NCI-H2029 treated with DMSO at 0.1 percent for 48 hours (cell line): ENCODE results near the gene CBR1.
"Not testable (repeated sequence)": the region's sequence is repeated elsewhere in the genome, so short reads cannot be mapped to it uniquely, and the experiment has no call there.

ENCODE experiments used
- DNase-seq: peaks from one replicate; lab custom pipeline; 2025; lab: John Stamatoyannopoulos, UW

The CBR1 gene

DNA sequence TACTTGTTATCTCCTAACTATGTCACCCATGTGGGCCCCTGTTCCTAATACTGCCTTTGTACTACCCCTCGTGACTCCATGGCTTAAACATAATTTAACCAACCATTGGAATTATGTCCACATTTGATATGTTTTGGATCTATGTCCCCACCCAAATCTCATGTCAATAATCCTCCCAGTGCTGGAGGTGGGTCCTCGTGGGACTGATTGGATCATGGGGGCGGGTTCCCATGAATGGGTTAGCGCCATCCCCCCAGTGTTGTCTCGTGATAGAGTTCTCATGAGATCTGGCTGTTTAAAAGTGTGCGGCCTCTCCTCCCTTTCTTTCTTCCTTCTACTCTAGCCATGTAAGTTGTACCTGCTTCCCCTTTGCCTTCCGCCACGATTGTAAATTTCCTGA is 9.8 kb downstream of the CBR1 start:
- DNase-seq, result no peak

DNA sequence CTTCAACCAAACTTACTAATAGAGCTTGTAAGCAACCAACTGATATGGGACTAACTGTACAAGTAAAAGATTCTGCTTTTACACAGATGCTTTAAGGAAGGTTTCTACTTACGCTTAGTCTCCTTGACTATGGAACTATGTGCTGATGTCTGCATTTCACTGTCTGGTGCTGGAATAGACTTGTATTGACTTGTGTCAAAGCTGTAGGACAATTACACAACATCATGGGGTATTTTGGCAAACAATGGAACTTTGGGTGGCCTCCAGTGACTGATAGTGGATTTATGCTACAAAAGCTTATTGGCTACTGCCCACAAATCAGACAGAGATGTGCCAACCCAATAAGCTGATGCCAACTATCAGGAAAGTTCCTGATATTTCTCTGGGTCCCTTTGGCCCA is 10.6 kb downstream of the CBR1 start:
- DNase-seq, result no peak

DNA sequence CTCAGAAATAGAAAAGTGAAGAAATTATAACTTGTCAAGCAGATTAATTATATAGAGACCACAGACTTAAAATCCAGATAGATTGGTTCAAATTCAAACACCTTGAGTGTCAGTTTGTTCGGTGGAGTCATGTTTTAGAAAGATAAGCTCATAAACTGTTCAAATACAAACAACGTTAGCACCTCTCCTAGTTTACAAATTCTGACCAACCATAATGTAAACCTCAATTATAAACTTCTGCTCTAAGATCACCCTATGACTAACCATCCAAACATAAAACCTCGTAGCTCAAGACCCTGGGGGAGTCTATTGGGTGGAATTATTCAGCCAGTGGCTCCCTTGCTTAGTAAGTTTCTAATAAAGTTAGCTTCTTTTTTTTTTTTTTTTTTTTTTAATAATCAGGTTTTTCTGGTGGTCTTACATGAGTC is 12.4 kb downstream of the CBR1 start:
- no peak for DNase-seq

DNA sequence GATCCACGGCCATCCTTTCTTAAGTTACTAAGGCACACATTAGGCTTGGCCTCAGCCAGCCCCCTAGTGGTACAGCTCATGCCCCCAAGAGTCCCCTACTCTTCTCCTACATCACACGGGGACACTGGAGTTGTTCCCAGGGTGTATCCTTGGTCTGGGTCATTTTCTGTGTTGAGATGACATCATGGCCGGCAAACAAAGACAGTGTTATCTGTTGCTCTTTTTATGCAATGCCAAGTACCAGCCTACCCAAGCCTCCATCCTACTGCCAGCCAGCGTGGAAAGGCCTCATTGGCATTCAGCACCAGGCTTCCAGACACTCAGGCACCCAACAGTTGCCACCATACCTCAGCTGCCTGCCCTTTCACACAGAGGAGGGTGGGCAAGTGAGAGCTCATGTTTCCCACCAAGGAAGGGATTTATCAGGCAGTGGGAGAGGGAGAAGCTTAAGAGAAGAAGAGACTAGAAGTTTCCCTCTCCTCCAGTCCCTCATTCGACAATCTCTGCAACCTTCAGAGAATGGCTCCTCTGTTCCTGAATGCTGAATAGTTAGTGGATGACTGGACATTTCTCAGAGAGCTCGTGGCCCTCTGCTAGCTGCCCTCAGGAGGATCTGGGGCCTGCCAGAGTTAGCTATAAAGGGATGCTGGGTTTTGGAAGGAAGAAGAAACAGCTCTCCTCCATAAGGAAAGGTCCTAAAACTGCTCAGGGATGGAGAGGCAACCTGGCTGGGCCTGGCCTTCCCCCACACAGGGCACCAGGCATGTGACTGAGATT is 17.7 kb downstream of the CBR1 start:
- DNase-seq, result no peak

DNA sequence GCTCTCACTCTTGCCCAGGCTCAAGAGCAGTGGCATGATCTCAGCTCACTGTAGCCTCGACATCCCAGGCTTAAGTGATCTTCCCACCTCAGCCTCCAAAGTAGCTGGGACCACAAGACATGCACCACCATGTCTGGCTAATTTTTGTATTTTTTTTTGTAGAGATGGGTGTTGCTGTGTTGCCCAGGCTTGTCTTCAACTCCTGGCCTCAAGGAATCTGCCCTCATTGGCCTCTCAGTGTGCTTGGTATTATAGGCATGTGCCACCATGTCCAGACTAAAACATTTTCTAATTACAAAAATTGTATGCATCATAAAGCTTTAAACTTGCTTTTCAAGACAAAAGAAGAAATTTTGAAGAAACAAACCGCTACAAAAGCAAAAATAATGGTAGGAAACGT is 20.1 kb downstream of the CBR1 start:
- no peak for DNase-seq

DNA sequence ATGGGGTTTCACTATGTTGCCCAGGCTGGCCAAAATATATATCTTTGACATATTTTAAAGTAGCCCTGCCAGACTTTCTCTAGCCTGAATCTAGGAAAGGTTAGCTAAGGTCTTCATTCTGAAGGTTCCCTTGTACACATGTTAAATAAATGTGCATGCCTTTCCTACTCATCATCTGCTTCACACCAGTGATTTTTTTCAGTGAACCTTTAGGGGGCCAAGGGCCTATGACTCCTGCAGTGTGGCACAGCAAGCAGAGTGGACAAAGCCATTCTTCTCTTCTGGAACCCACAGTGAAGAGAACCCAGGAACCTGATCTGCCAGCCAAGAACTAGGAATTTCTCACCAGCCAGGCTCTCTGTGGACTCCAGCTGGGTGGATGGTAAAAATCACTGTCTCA is 22.9 kb downstream of the CBR1 start:
- DNase-seq, result no peak

DNA sequence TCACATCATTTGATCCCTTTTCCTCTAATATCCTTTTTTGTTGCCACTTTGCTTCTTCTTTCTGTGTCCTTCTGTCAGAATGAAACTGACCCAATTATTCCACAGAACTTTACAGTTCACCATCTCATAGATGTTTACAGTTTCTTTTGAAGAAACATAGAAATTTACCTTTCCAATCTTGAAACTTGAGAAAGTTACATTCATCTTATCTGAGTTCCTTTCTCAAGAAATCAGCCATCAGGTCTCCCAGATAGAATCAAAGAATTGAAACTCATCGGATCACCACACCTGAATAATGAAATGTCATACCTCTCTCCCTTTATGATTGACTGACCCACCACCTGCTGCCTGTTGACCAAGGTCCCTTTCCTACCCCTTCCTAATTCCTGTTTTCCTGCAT is 23.7 kb downstream of the CBR1 start:
- no peak for DNase-seq

DNA sequence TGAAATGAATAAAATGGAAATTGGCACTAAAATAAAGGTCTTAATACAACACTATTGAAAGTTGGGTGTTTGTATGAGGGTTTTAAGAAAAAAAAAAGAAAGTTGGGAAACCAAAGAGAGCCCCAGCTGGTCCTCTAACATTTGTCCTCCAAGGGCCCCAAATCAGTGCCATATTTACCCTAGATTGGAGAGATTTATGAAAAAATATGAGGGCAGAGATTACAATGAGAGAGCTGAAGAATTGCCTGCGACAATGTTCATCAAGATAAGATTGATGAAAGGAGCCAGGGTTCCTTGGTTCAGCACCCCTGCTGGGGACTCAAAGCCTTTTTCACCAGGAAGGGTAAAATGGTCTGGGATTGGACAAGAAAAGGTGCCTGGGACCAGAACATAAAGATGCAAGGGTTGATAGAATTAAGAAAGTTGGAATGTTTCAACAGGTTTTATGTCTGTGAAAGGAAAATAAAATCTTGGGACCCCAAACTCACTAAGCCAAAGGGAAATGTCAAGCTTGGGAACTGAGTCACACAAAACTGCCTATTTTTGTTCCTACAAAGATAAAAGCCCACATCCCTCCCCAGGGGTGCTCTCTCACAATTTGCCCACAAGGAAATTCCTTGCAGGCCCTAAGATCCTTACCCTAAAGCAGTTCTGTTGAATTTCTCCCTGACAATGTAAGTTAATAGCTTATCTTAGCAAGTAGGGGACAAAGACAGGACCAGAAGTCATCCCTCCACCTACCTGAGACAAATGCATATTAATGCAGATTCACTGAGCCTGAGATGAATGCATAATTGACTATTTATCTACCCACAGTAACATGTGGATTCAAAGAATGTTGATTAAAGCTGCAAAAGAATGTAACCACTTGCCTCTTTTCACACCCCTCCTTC is 26.8 kb downstream of the CBR1 start:
- DNase-seq, result no peak

DNA sequence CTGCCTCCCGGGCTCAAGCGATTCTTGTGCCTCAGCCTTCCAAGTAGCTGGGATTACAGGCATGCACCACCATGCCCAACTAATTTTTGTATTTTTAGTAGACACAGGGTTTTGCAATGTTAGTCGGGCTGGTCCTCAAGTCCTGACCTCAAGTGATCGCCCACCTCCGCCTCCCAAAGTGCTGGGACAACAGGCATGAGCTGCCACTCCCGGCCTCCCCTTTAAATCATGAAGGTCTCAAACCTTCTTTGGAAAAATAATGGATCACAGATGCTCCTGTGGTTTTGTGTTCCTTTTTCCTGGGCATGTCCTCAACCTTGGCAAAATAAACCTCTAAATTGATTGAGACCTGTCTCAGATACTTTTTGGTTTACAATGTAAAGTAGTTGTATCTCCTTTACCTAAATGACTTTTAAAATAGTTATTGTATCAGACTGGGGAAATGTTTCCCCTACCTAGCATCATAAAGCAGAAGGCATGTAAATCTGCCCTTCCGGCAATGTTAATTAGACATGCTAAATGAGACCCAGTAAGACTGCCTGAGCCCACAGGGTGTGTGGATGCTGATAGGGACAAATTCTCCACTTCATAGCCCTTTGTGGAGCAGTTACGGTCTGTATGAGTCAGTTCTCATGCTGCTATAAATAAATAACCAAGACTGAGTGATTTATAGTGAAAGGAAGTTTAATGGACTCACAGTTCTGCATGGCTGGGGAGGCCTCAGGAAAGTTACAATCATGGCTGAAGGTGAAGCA is 27.8 kb downstream of the CBR1 start:
- DNase-seq, result no peak

DNA sequence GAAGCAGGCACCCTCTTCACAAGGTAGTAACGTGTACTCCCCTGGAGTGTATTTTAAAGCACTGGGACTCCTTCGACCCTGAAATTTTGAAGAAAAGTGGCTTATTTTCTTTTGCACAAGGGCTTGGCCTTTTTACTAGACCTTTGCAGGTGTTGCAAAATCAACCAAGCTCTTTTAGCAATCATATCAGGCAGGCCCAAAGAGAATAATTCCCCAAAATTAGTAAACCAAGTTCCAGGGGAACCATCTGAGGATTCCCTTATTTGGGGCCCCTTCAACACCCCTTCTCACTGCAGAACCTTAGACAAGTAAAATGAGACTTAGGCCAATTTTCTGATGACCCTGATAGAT is 28.3 kb downstream of the CBR1 start:
- no peak for DNase-seq

DNA sequence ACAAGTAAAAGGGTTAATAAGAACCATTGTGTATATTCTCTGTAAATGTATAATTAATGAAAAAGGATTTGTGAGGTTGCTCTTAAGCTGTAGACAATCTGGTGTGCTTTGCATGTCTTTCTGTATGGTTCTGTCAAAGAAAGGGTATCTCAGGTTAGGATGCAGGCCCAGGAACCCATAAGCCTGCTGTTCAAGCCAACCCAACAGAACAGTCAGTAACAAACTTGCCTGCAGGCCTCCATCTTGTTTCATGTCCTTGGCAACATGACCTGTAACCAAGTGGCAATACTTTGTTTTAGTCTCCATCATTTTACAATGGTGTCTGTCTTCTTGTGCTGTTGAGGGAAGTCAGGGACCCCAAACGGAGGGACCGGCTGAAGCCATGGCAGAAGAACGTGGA is 29.2 kb downstream of the CBR1 start:
- DNase-seq, result no peak

DNA sequence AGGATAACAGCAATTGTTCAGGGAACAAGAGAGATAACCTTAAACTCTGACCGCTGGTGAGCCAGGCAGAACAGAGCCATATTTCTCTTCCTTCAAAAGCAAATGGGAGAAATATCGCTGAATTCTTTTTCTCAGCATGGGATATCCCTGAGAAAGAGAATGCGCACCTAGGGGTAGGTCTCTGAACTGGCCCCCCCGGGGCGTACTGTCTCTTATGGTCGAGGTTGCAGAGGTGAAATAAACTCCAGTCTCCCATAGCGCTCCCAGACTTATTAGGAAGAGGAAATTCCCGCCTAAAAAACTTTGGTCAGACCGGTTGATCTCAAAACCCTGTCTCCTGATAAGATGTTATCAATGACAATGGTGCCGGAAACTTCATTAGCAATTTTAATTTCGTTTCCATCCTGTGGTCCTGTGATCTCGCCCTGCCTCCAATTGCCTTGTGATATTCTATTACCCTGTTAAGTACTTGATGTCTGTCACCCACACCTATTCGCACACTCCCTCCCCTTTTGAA is 29.9 kb downstream of the CBR1 start:
- DNase-seq, result not testable (repeated sequence)

DNA sequence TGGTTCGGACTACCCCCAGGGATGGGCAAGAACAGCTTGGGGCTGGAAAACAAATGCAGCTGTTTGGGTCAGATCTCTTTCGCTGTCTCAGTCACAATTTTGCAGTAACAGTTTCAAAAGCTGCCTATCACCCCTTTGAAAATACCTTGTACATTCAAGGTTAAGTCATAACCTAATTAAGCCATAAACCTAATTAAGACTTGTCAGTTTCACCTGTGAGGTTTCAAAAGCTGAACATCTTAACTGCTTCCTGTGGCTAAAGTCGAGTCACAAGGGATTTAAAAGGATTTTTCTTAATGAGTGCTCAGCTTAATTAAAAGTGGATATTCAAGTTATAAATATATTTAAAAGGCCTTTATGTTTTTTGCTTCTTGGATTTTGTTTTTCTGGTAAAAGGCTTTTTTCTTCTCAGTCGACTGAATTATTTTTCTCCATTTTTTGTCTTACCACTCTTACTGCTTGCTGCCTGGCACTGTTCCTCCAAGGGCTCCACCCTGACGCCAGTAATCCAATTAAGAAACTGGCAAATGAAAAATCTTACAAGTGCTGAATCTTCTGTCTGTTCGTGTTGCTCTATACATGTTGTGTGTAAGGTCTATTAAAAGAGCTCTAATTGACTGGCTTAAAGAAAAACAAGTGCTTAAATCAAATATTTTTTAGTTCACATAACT is 31.3 kb downstream of the CBR1 start:
- DNase-seq, result no peak

DNA sequence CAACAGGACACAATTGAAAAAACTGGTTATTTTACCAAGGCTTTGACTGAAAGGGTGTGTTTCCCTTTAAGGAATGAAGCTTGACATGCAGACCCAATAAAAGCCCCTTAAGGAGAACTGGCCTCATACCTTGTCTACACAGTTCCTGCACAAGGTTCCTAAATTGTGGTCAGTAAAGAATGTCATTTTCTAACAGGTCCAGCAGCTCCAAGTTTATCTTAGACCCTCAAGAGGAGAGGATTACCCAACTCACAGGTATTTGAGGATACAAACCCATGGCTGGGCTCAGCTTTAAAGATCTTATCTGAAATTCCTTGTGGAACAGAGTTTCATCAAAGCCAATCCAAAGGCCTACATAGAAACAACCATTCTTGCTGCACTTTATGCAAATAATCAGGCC is 33.6 kb downstream of the CBR1 start:
- DNase-seq, result no peak

DNA sequence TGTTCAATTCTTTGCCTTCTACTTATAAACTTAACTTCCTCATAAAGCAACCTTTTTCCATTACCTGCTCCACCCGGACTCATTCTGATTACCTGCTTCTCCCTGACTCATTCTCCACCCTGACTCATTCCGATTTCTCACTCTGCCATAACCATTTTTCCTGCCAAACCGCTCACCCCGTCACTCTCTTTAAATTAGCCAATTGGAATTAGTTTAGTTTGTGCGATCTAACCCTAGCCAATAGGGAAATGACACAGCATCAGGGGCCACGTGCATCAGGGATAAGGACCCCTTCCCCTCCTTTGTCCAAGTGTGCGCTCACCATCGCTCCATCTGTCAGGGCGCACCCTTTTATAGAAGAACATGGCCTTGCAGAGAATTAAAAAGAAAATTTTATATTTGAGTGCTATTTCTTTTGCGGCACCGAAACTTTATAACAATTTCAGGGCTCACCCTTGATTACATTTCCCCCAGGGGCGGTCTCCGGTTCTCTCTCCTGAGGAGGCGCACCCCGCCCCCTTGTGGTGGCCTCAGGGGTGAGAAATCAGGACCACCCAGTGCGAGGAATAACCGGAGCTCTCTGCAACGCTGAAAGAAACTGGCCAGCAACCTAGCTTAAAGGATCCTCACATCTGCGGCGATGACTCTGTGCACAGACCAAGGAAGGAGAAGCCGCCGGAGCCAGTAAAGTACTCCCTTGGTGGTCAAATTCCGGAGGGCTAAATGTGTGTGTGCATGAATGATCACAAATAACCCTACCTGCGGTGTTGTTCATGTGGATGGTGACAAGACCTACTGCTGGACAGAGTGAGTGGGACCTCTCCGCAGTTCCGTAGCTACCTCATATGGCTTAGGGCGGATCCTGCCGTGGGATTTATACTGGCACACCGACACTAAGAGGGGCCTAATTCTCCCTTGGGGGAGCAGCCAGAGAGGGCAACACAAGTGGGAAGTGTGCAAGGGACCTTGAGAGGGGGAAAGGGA is 34.8 kb downstream of the CBR1 start:
- DNase-seq, result no peak

DNA sequence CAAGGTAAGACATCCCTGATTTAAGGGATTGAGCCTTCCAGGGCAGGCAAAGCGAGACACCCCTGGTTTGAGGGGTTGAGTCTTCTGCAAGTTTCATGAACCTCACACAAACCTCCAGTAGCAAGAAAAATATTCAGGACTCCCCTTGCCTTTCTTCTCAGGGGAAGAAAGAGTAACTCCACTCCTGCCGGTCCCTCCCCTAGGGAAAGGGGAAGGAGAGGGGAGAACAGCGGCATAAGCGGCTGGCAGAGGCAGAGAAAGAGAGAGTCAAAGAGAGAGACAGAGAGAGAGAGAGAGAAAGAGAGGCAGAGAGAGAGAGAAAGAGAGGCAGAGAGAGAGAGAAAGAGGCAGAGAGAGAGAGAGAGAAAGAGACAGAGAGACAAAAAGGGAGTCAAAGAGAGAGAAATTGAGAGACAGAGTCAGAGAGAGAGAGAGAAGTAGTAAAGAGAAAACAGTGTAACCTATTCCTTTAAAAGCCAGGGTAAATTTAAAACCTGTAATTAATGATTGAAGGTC is 35.6 kb downstream of the CBR1 start:
- no peak for DNase-seq

DNA sequence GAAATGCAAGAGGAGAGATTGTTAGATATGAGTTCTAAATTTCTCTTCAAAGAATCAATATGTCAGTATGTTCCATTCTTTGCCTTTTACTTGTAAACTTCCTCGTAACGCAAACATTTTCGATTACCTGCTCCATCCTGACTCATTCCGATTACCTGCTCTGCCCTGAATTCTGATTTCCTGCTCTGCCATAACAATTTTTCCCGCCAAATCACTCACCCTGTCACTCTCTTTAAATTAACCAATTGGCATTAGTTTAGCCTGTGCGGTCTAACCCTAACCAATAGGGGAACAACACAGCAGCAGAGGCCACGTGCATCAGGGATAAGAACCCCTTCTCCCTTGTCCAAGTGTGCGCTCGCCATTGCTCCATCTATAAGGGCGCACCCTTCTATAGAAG is 40.0 kb downstream of the CBR1 start:
- no peak for DNase-seq

DNA sequence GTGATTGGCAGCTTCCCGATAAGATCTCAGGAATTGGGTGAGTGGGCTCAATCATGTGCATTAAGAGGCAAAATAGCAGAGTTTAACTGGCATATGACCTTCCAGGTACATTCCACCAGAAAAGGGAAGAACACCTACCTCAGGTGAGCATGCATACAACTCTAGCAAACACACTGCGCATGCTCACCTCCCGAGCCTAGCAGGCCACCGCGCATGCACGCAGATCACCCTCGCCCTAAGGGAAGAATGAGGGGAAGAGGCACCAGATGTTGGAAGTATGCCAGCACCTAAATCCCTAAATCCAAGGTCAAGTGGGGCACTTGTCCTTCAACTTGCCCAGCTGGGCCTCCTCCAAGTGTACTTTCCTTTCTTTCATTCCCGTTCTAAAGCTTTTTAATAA is 41.4 kb downstream of the CBR1 start:
- DNase-seq, result no peak

DNA sequence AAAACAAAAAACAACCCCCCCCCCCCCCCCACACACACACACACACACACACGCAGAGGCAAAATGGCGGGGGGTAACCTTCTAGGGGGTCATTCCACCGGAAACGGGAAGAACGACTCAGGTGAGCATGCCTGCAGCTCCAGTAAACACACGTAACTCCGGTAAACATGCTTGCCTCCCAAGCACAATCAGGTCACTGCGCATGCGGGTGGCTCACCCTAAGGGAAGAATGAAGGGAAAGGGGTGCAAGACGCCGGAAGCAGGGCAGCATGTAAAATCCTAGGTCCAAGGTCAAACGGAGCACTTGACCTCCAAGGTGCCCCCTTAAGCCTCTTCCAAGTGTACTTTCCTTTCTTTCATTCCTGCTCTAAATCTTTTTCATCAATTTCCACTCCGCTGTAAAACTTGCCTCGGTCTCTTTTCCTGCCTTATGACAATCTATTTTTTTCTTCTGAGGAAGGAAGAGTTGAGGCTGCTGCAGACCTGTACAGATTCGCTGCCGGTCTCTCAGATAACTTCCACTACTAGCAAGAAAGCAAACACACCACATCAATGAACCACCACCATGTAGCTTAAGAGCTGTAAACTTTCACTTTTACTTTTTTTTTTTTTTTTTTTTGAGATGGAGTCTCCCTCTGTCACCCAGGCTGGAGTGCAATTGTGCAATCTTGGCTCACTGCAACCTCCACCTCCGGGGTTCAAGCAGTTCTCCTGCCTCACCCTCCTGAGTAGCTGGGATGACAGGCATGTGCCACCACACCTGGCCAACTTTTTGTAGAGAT is 44.0 kb downstream of the CBR1 start:
- peak; percentile 42 for DNase-seq
